ENCODE data around the gene GLTP. TPM values are rescaled to one million over a fixed set of nuclear protein-coding genes. Genes with fewer than 3 reads are reported as not detected.

GLTP gene
- total and polyA plus RNA-seq, 2 of the 13 experiments (the other 11 are each of a cell fraction or from before 2014, with no cell fraction given), result 10.7 to 12.9 TPM

- TF ChIP-seq NFE2L1 (CRISPR knock-in tag; IDR thresholded peaks at IDR 0.05; ENCODE audit: borderline replicate concordance), result no peak
- TF ChIP-seq ZMAT3 (CRISPR knock-in tag; conservative IDR thresholded peaks at IDR 0.05), result 0 out of 2 replicates have a peak, but pooled peaks have one; percentile 36
- peak; percentile 54 to 58; a peak in 1 of 4 replicates for TF ChIP-seq HMGXB4 (CRISPR knock-in tag; IDR thresholded peaks at IDR 0.05; ENCODE audit: borderline replicate concordance in 1 of 2, low read depth in 1 of 2)
- TF ChIP-seq GABPB1 (CRISPR knock-in tag; IDR thresholded peaks at IDR 0.05), result peak; percentile 24; the same call in 1 of the 2 replicates
- TF ChIP-seq BHLHE40 (IDR thresholded peaks at IDR 0.05; ENCODE audit: low read length), result peak; percentile 44; the same call in 1 of the 2 replicates
- TF ChIP-seq POGZ (CRISPR knock-in tag; IDR thresholded peaks at IDR 0.05), result 0 out of 2 replicates have a peak, but pooled peaks have one; percentile 40
- no peak for TF ChIP-seq HNRNPUL1 (IDR thresholded peaks at IDR 0.05; ENCODE audit: low read depth, low read length)
- peak; percentile 26 for TF ChIP-seq YY1 (IDR thresholded peaks at IDR 0.05; ENCODE audit: insufficient read depth, insufficient replicate concordance, low read depth, low read length)
- TF ChIP-seq U2AF2 (IDR thresholded peaks at IDR 0.05; ENCODE audit: low read depth, low read length), result no peak
- peak; percentile 38 for TF ChIP-seq AGO2 (optimal IDR thresholded peaks at IDR 0.05; ENCODE audit: low read depth, low read length)
- TF ChIP-seq JUNB (CRISPR knock-in tag; IDR thresholded peaks at IDR 0.05; ENCODE audit: borderline replicate concordance), result no peak
- TF ChIP-seq ZBTB33 (CRISPR knock-in tag; IDR thresholded peaks at IDR 0.05), result peak; percentile 76
- no peak for TF ChIP-seq POLR2A (IDR thresholded peaks at IDR 0.05; ENCODE audit: insufficient read depth in 1 of 2, low read depth in 2 of 2, low read length in 2 of 2)
- peak; percentile 81 for TF ChIP-seq DMAP1 (CRISPR knock-in tag; IDR thresholded peaks at IDR 0.05)
- TF ChIP-seq ZNF747 (CRISPR knock-in tag; IDR thresholded peaks at IDR 0.05; ENCODE audit: borderline replicate concordance), result no peak
- TF ChIP-seq ZBTB7A (CRISPR knock-in tag; IDR thresholded peaks at IDR 0.05), result no peak
- TF ChIP-seq SP1 (IDR thresholded peaks at IDR 0.05), result no peak
- TF ChIP-seq SP1 (CRISPR knock-in tag; IDR thresholded peaks at IDR 0.05), result 0 out of 2 replicates have a peak, but pooled peaks have one; percentile 9
- peak; percentile 45; the same call in 1 of the 2 replicates for TF ChIP-seq ZNF768 (CRISPR knock-in tag; IDR thresholded peaks at IDR 0.05)
- peak; percentile 67 for TF ChIP-seq ZNF687 (CRISPR knock-in tag; IDR thresholded peaks at IDR 0.05)
- TF ChIP-seq ZNF883 (CRISPR knock-in tag; IDR thresholded peaks at IDR 0.05; ENCODE audit: not compliant biosample characterization), result no peak
- no peak for TF ChIP-seq MXD3 (CRISPR knock-in tag; IDR thresholded peaks at IDR 0.05)
These were observed 30.6 kb upstream of the GLTP start (continued) for GRCh38 chr12:109910969-109911348.
